OCI-LY7 (cell line): ENCODE results near the gene EHMT2. TPM values are rescaled to one million over a fixed set of nuclear protein-coding genes. Genes with fewer than 3 reads are reported as not detected.

Experiments used
- BruUV-seq: library from RNA; stranded (reverse); fragments of 400-500 nt; replicated peaks from 2 replicates; lab custom pipeline; 2021; lab: Mats Ljungman, UMichigan
- CTCF ChIA-PET: fragments of 300-600 bp; sonication (Branson Sonifier 250); formaldehyde crosslinking; loops from one replicate; lab custom pipeline; 2022; ENCODE audit warnings: antibody characterized with exemption; ENCODE audit not compliant: unreplicated experiment; lab: Charles Lee
- POLR2A ChIA-PET: fragments of 300-600 bp; sonication (Branson Sonifier 250); formaldehyde crosslinking; loops from one replicate; lab custom pipeline; 2022; ENCODE audit warnings: antibody characterized with exemption; lab: Charles Lee
- DNase-seq: peaks from one replicate; pipeline ENCODE4 v3.0.0-alpha.2; 2015; ENCODE audit warnings: low spot score
- H2AFZ ChIP-seq: fragments of 200-600 bp; sonication (generic), shearing (Covaris generic); 2 replicates; pipeline ENCODE4 v1.6.1; 2014; ENCODE audit warnings: mild to moderate bottlenecking, antibody characterized with exemption, low read length, moderate library complexity
- H3K27ac ChIP-seq: fragments of 200-600 bp; sonication (generic); 2 replicates; pipeline ENCODE4 v1.5.1; 2014; ENCODE audit warnings: mixed run types, low read depth, mild to moderate bottlenecking, moderate library complexity, low read length, inconsistent platforms; ENCODE audit not compliant: poor library complexity, severe bottlenecking
- H3K36me3 ChIP-seq: fragments of 200-600 bp; sonication (generic); 2 replicates; pipeline ENCODE4 v1.6.1; 2014; ENCODE audit warnings: mild to moderate bottlenecking, antibody characterized with exemption, low read length, moderate library complexity, mixed read lengths; ENCODE audit not compliant: insufficient read depth
- H3K4me1 ChIP-seq: fragments of 200-600 bp; sonication (generic); 2 replicates; pipeline ENCODE4 v1.5.1; 2014; ENCODE audit warnings: mild to moderate bottlenecking, low read length; ENCODE audit not compliant: insufficient read depth, poor library complexity, severe bottlenecking
- H3K4me2 ChIP-seq: fragments of 200-600 bp; sonication (generic); 2 replicates; pipeline ENCODE4 v1.6.1; 2014; ENCODE audit warnings: mild to moderate bottlenecking, low read length
- H3K4me3 ChIP-seq: fragments of 200-600 bp; sonication (generic); 2 replicates; pipeline ENCODE4 v1.5.1; 2014; ENCODE audit warnings: mild to moderate bottlenecking, low read depth, low read length; ENCODE audit not compliant: poor library complexity, severe bottlenecking
- H3K79me2 ChIP-seq: fragments of 200-600 bp; sonication (generic); 2 replicates; pipeline ENCODE4 v1.6.1; 2016; ENCODE audit warnings: low read depth, mild to moderate bottlenecking, low read length, moderate library complexity, mixed read lengths; ENCODE audit not compliant: insufficient read depth
- H3K9me2 ChIP-seq: fragments of 200-600 bp; sonication (generic); 2 replicates; pipeline ENCODE4 v1.6.1; 2016; ENCODE audit warnings: mild to moderate bottlenecking, low read length, mixed read lengths; ENCODE audit not compliant: insufficient read depth
- H3K9me3 ChIP-seq: fragments of 200-600 bp; sonication (generic); 2 replicates; pipeline ENCODE4 v1.6.1; 2014; ENCODE audit warnings: mild to moderate bottlenecking, mixed run types, low read length, mixed read lengths
- H4K20me1 ChIP-seq: fragments of 200-600 bp; sonication (generic); 2 replicates; pipeline ENCODE4 v1.6.1; 2014; ENCODE audit warnings: mild to moderate bottlenecking, antibody characterized with exemption, low read length, moderate library complexity, mixed read lengths; ENCODE audit not compliant: insufficient read depth
- CTCF ChIP-seq: fragments of 200-600 bp; sonication (generic); conservative IDR thresholded peaks from 2 replicates; pipeline ENCODE4 v1.5.1; 2014; ENCODE audit warnings: mild to moderate bottlenecking, antibody characterized with exemption, low read length, moderate library complexity, mixed read lengths
- EZH2phosphoT487 ChIP-seq: fragments of 200-600 bp; sonication (generic); IDR thresholded peaks from 2 replicates; pipeline ENCODE4 v1.6.1; 2018; ENCODE audit warnings: low read depth, borderline replicate concordance, mild to moderate bottlenecking, mixed run types, antibody characterized with exemption, low read length, moderate library complexity, mixed read lengths
- intact Hi-C: fragments of 100-400 bp; cut with micrococcal nuclease; formaldehyde crosslinking; loops from one replicate; pipeline ENCODE4 v1.10.0; 2022; ENCODE audit not compliant: unreplicated experiment
- total RNA-seq, 2 experiments: library from RNA; depleted of rRNA in 1 of 2; stranded (reverse); fragments of >200 nt in 1 of 2; shearing (Covaris generic) in 1 of 2; gene quantifications; 2 replicates each; pipeline ENCODE4 v1.2.3, GENCODE V29; 2014 to 2022

The EHMT2 gene
- total RNA-seq, 2 experiments from 2014 or later = 49.5 to 76.8 TPM

GRCh38 chr6:31896856-31897611 lies 464 bp downstream of the EHMT2 start:
- CTCF ChIA-PET = no interaction called here
- TF ChIP-seq EZH2phosphoT487 (no peak), CTCF (no peak)
- peaks cover 33% of the 10 kb centered on the region for H3K4me1 ChIP-seq
- intact Hi-C loops = loop anchor here (2.0 to 10.0 kb wide), 2 partner anchors 64 to 212 kb away; partner anchors contain the start of gene LY6G5C
- no TSS peak for BruUV-seq
- peak overlapping the region; percentile 36 for H3K27ac ChIP-seq
- POLR2A ChIA-PET = interaction anchor here (0.5 to 2.0 kb wide), 3 partner anchors 30 to 45 kb away, joined by 3 to 8 read pairs (median 3); partner anchors contain the start of gene NEU1
- DNase-seq = peak; percentile 36
- H3K9me3 ChIP-seq = no peaks in the 10 kb centered on the region
- no peaks in the 10 kb centered on the region for H4K20me1 ChIP-seq
- H3K9me2 ChIP-seq = no peaks in the 10 kb centered on the region
- peak overlapping the region; percentile 86 for H3K4me2 ChIP-seq
- peaks cover 12% of the 10 kb centered on the region; the same call in 1 of the 2 replicates for H3K79me2 ChIP-seq
- peaks cover 38% of the 10 kb centered on the region for H3K36me3 ChIP-seq
- H2AFZ ChIP-seq = peak overlapping the region; percentile 68
- peak overlapping the region; percentile 79 for H3K4me3 ChIP-seq

- peaks cover 44% of the 10 kb centered on the region for H3K36me3 ChIP-seq
- H3K4me2 ChIP-seq = peak overlapping the region; percentile 86
- intact Hi-C loops = loop anchor here (2.0 to 10.0 kb wide), 2 partner anchors 64 to 212 kb away; partner anchors contain the start of gene LY6G5C
- TF ChIP-seq EZH2phosphoT487 = no peak
- no peak for TF ChIP-seq CTCF
- H4K20me1 ChIP-seq = no peaks in the 10 kb centered on the region
- CTCF ChIA-PET = no interaction called here
- POLR2A ChIA-PET = interaction anchor here (0.8 kb wide), 1 partner anchor 21 kb away, joined by 3 read pairs; no protein-coding TSS in a partner anchor
- no TSS peak for BruUV-seq
- no peak overlapping the region for H2AFZ ChIP-seq
- peaks cover 33% of the 10 kb centered on the region for H3K4me1 ChIP-seq
- no peak for DNase-seq
- no peaks in the 10 kb centered on the region for H3K9me2 ChIP-seq
- H3K79me2 ChIP-seq = peaks cover 12% of the 10 kb centered on the region; the same call in 1 of the 2 replicates
- H3K27ac ChIP-seq = peak overlapping the region; percentile 36
- H3K9me3 ChIP-seq = no peaks in the 10 kb centered on the region
- H3K4me3 ChIP-seq = peak overlapping the region; percentile 79
Observed at GRCh38 chr6:31896493-31896855, 1.0 kb downstream of the EHMT2 start.

- BruUV-seq = no TSS peak
- H3K36me3 ChIP-seq = peaks cover 77% of the 10 kb centered on the region
- no peaks in the 10 kb centered on the region for H3K9me3 ChIP-seq
- intact Hi-C loops = loop anchor here (10.0 kb wide), 1 partner anchor 208 kb away; the partner anchor contains the start of gene LY6G5C
- no peak overlapping the region for H3K4me2 ChIP-seq
- no peaks in the 10 kb centered on the region for H4K20me1 ChIP-seq
- CTCF ChIA-PET = no interaction called here
- no peak for TF ChIP-seq EZH2phosphoT487
- TF ChIP-seq CTCF = no peak
- DNase-seq = no peak
- POLR2A ChIA-PET = no interaction called here
- H3K27ac ChIP-seq = no peak overlapping the region
- peaks cover 8% of the 10 kb centered on the region; the same call in 1 of the 2 replicates for H3K79me2 ChIP-seq
- H3K9me2 ChIP-seq = no peaks in the 10 kb centered on the region
- no peak overlapping the region for H3K4me3 ChIP-seq
- no peak overlapping the region for H2AFZ ChIP-seq
- peaks cover 11% of the 10 kb centered on the region for H3K4me1 ChIP-seq
Observed at GRCh38 chr6:31892821-31893220, 4.7 kb downstream of the EHMT2 start.
